ENCODE measurements around the gene SPATA7. TPM values are rescaled to one million over a fixed set of nuclear protein-coding genes. Genes with fewer than 3 reads are reported as not detected.
"Not testable (repeated sequence)": the region's sequence is repeated elsewhere in the genome, so short reads cannot be mapped to it uniquely, and the experiment has no call there.

SPATA7 gene
- total RNA-seq, 2 experiments from 2014 or later = 3.3 to 4.4 TPM

DNA sequence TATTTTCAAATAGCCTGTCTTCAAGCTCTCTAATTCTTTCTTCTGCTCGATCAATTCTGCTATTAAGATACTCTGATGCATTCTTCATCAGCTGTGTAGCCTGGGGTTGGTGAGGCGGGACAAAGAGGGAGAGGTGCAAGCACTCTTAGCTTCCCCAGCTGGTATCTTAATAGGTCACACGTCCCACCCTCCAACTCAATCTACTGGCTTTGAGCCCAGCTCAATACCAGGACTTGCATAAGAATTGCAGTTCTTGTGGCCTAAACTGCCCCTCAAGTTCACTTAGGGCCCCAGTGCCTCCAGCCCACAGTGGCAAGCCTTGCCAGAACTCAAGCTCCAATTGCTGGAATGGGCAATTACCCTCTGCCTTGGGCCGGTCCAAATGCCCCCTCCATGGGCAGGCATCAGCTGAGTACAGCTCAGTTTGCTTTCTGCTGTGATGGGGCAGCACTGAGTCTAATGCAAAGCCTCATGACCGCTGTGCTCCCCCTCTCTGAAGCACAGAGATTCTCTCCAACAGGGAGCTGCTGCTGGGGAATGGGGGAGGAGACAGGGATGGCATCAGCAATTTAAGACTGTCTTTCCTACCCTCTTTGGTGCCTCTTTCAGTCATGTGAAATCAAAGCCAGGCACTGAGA, 5.6 kb upstream of the SPATA7 start:
- H3K27ac Mint-ChIP-seq = no peak overlapping the region
- CTCF ChIA-PET = interaction anchor here (0.8 to 1.6 kb wide), 4 partner anchors 11 to 190 kb away, joined by 3 to 4 read pairs (median 3); no protein-coding TSS in a partner anchor
- H3K9me3 Mint-ChIP-seq = no peaks in the 10 kb centered on the region

DNA sequence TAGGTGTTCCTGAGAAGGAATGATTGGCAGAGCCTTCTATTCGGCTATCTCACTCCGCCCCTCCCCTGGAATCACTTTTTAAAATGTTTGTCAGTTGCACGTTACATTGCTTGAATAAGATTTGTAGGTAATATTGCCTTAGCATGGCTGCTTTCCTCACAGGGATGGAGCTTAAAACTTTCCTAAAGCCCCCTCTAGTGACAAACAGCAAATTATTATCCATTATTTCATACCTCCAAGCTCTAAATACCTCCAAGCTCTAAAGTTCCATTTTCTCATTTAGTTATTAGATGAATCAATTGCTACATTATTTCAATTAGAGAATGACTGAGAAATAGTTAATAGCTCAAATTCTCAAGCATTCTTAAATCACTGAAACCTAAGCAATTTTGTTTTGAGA, 5.1 kb upstream of the SPATA7 start:
- H3K36me3 Mint-ChIP-seq (ENCODE audit: low read depth) = no peaks in the 10 kb centered on the region
- H3K4me3 Mint-ChIP-seq = no peak overlapping the region
- no peak overlapping the region for H3K27ac Mint-ChIP-seq
- ChIA-PET POLR2A (no interaction called here), CTCF (interaction anchor here (0.8 to 1.6 kb wide), 4 partner anchors 10 to 191 kb away, joined by 3 to 4 read pairs (median 3); no protein-coding TSS in a partner anchor)
- H3K4me1 Mint-ChIP-seq = peaks cover 14% of the 10 kb centered on the region
- H3K9me3 Mint-ChIP-seq = no peaks in the 10 kb centered on the region
- peaks cover 19% of the 10 kb centered on the region for H3K27me3 Mint-ChIP-seq
- no peak for DNase-seq

More for the DNA sequence above, 5.6 kb upstream of the SPATA7 start:
- Mint-ChIP-seq H3K27me3 (peaks cover 20% of the 10 kb centered on the region), H3K4me3 (no peak overlapping the region), H3K4me1 (peaks cover 9% of the 10 kb centered on the region), H3K36me3 (ENCODE audit: low read depth) (no peaks in the 10 kb centered on the region)
- DNase-seq = no peak
- POLR2A ChIA-PET = no interaction called here

DNA sequence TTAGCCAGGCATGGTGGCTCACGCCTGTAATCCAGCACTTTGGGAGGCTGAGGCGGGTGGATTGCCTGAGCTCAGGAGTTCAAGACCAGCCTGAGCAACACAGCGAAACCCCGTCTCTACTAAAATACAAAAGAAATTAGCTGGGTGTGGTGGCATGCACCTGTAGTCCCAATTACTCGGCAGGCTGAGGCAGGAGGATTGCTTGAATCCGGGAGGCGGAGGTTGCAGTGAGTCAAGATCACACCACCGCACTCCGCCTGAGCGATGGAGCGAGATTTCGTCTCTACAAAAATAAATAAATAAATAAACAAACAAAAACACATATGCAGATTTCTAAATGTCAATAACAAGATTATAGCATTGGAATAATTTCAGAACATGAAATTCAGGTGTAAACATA, 3.8 kb upstream of the SPATA7 start:
- Mint-ChIP-seq H3K27me3 (peaks cover 19% of the 10 kb centered on the region), H3K4me1 (peaks cover 21% of the 10 kb centered on the region)
- H3K9me3 Mint-ChIP-seq; POLR2A ChIA-PET; CTCF ChIA-PET; DNase-seq; H3K4me3 Mint-ChIP-seq; H3K27ac Mint-ChIP-seq; H3K36me3 Mint-ChIP-seq (ENCODE audit: low read depth): not testable (repeated sequence)

DNA sequence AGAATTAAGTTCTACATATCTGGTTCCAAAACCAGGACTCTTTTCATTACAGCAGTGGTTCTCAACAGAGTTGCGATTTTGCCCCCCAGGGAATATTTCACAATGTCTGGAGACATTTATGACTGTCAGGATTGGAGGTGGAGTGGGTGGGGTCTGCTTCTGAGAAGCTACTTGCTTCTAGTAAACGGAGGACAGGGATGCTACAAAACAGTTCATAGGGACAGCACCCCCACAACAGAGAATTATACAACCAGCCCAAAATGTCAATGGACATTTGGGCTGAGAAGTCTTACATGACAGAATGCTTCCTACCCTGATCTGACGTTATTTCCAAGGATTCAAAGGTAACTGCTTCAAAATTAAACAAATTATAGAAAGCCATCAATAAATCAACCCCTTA, 739 bp upstream of the SPATA7 start:
- no peaks in the 10 kb centered on the region for H3K36me3 Mint-ChIP-seq (ENCODE audit: low read depth)
- ChIA-PET CTCF (no interaction called here), POLR2A (no interaction called here)
- peaks cover 22% of the 10 kb centered on the region for H3K4me1 Mint-ChIP-seq
- DNase-seq = no peak
- peaks cover 3% of the 10 kb centered on the region for H3K27me3 Mint-ChIP-seq
- peak overlapping the region; percentile 87 for H3K27ac Mint-ChIP-seq
- H3K9me3 Mint-ChIP-seq = no peaks in the 10 kb centered on the region
- H3K4me3 Mint-ChIP-seq = peak overlapping the region; percentile 89

DNA sequence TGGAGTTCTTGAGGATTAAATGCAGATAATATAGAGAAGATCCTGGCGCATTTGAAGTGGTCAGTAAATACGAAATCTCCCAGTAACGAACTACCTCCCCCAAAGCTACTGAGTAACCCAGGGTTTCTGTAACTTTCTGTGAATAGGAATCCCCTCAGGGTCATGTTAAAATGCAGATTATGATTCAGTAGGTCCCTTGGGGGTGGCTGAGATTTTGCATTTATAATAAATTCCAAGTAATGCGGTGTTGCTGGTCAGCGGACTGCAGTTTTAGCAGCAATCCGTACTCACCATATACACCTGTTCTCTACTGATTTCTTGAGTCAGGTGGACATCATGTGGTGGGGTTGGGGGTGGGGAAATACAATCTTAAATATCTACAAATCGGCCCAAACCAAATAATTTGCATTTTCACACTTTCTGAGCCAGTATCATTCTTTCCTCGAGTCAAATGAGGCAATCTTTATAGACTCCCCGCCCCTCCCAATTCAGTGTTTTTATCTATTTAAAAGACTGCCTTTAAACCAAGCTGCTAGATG, 868 bp downstream of the SPATA7 start:
- POLR2A ChIA-PET = interaction anchor here (0.5 kb wide), 1 partner anchor 328 kb away, joined by 6 read pairs; no protein-coding TSS in a partner anchor

DNA sequence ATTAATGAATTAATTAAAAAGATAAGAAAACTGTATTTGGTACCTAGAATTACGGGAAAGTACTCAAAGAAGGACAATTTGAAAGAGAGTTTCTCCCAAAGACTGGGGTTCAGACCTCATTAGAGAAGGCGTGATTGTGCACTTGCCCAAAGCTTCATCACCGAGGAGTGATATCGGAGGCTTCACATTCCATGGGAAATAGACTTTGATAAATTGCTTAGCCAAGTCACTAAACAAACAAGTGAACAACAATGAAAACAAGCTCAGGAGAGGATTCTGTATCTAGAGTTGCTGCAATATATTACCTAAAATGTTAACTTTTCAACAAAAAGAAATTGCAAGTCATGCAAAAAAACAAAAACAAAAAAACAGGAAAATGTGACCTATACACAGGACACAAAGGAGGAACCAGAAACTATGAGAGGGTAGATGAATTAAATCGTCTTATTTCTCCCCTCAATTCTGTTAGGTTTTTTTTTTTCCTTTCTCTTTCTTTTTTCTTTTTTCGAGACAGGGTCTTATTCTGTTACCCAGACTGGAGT, 3.4 kb downstream of the SPATA7 start:
- Mint-ChIP-seq H3K27ac (no peak overlapping the region), H3K4me1 (peaks cover 20% of the 10 kb centered on the region), H3K4me3 (no peak overlapping the region), H3K36me3 (ENCODE audit: low read depth) (no peaks in the 10 kb centered on the region), H3K9me3 (no peaks in the 10 kb centered on the region), H3K27me3 (peaks cover 3% of the 10 kb centered on the region)
- ChIA-PET CTCF (interaction anchor here (0.7 kb wide), 1 partner anchor 180 kb away, joined by 4 read pairs; no protein-coding TSS in a partner anchor), POLR2A (no interaction called here)
- no peak for DNase-seq

More for the DNA sequence above, 868 bp downstream of the SPATA7 start:
- Mint-ChIP-seq H3K27me3 (peaks cover 3% of the 10 kb centered on the region), H3K36me3 (ENCODE audit: low read depth) (no peaks in the 10 kb centered on the region), H3K4me1 (peaks cover 22% of the 10 kb centered on the region), H3K4me3 (peak overlapping the region; percentile 89), H3K9me3 (no peaks in the 10 kb centered on the region), H3K27ac (peak overlapping the region; percentile 61)
- CTCF ChIA-PET = interaction anchor here (1.5 kb wide), 1 partner anchor 20 kb away, joined by 4 read pairs; no protein-coding TSS in a partner anchor
- DNase-seq = no peak

DNA sequence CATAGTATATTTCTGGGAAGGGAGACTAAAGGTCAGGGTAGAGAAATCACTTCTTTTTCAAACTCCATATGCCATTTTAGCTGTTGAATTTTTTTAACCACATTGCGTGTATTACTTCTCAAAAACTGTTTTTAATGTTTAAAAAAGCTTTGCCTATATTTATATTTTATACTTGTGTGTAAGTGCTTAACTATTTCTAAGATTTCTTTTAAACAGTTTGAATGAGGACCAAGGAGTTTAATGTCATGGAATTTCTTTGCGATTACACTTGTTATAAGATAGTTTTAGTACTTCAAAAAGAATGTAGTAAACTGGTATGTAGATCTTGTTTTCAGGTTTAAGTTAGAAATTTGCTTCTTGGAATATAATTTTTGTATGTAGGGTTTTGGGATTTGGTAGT, 7.2 kb downstream of the SPATA7 start:
- Mint-ChIP-seq H3K27me3 (no peaks in the 10 kb centered on the region), H3K27ac (no peak overlapping the region), H3K4me3 (no peak overlapping the region), H3K36me3 (ENCODE audit: low read depth) (peaks cover 2% of the 10 kb centered on the region), H3K9me3 (no peaks in the 10 kb centered on the region), H3K4me1 (no peaks in the 10 kb centered on the region)
- DNase-seq = no peak
- POLR2A ChIA-PET = no interaction called here
- CTCF ChIA-PET = interaction anchor here (1.0 kb wide), 1 partner anchor 13 kb away, joined by 4 read pairs; no protein-coding TSS in a partner anchor

DNA sequence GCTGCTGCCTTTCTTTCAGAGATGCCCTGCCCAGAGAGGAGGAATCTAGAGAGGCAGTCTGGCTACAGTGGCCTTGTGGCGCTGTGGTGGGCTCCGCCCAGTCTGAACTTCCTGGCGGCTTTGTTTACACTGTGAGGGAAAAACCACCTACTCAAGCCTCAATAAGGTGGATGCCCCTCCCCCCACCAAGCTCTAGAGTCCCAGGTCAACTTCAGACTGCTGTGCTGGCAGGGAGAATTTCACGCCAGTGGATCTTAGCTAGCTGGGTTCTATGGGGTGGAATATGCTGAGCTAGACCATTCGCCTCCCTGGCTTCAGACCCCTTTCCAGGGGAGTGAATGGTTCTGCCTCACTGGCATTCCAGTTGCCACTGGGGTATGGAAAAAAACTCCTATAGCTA, 25.6 kb downstream of the SPATA7 start:
- H3K27ac Mint-ChIP-seq = no peak overlapping the region
- peaks cover 12% of the 10 kb centered on the region for H3K4me1 Mint-ChIP-seq
- peak; percentile 11 for DNase-seq

DNA sequence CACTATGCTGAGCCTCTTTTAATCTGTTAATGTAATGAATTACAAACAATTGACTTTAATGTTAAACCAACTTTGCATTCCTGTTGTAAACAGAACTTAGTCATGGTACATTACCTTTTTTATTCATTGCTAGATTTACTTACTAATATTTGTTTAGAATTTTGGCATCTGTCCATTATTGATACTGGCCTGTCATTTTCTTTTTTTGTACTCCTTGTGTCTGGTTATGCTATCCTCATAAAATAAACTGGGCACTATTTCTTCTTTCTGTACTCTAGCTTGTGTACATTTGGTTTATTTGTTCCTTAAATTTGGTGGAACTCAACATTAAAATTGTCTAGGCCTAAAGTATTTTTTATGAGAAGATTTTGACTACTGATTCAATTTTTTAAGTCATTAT, 32.1 kb downstream of the SPATA7 start:
- no peaks in the 10 kb centered on the region for H3K27me3 Mint-ChIP-seq
- POLR2A ChIA-PET = no interaction called here
- H3K36me3 Mint-ChIP-seq (ENCODE audit: low read depth) = peaks cover 20% of the 10 kb centered on the region
- H3K4me3 Mint-ChIP-seq = no peak overlapping the region
- no peaks in the 10 kb centered on the region for H3K4me1 Mint-ChIP-seq
- DNase-seq = no peak
- CTCF ChIA-PET = no interaction called here
- no peak overlapping the region for H3K27ac Mint-ChIP-seq
- peaks cover 27% of the 10 kb centered on the region for H3K9me3 Mint-ChIP-seq

More for the DNA sequence above, 25.6 kb downstream of the SPATA7 start:
- ChIA-PET POLR2A (no interaction called here), CTCF (no interaction called here)
- H3K27me3 Mint-ChIP-seq = no peaks in the 10 kb centered on the region
- no peak overlapping the region for H3K4me3 Mint-ChIP-seq
- H3K36me3 Mint-ChIP-seq (ENCODE audit: low read depth) = peaks cover 12% of the 10 kb centered on the region
- peaks cover 28% of the 10 kb centered on the region for H3K9me3 Mint-ChIP-seq

DNA sequence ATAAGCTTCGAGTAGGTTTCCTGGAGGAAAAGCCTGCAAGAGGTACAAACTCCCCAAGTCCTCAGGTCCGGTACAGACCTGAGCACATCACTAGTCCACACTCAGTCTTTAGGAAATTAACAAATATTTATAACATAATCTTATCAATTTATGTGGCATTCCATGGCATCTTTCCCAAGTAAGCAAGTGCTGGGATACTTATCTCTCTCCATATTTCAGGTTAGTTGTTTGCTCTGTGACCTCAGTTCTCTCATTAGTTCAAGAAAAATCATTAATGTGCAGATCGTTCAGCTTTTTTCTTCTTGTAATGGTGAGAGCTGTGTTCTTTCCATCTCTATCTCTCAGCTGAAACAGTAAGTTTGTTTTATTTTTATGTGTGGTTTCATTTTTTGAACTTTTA, 34.7 kb downstream of the SPATA7 start:
- Mint-ChIP-seq H3K4me3 (no peak overlapping the region), H3K9me3 (peaks cover 12% of the 10 kb centered on the region), H3K4me1 (no peaks in the 10 kb centered on the region), H3K27me3 (no peaks in the 10 kb centered on the region), H3K27ac (no peak overlapping the region), H3K36me3 (ENCODE audit: low read depth) (peaks cover 17% of the 10 kb centered on the region)
- CTCF ChIA-PET = no interaction called here
- no peak for DNase-seq
- POLR2A ChIA-PET = no interaction called here

DNA sequence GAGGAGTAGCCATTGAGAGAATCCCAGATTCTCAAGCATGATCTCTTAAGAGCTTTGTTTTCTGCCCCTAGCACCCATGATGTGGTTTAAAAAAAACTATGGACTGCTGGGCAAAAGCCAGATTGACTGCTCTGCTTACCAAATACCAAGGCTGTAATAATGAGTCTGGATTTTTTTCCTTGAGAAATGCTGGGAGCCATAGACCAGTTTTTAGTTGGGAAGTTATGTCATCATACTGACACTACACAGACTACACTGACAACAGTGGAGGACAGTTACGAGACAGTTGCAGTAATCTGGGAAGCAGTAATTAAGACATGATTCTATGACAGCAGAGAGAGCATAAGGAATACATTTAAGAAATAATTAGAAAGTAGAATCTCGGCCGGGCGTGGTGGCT, 35.8 kb downstream of the SPATA7 start:
- no peaks in the 10 kb centered on the region for H3K27me3 Mint-ChIP-seq
- peaks cover 13% of the 10 kb centered on the region for H3K36me3 Mint-ChIP-seq (ENCODE audit: low read depth)
- DNase-seq = no peak
- no peaks in the 10 kb centered on the region for H3K4me1 Mint-ChIP-seq
- CTCF ChIA-PET = no interaction called here
- H3K4me3 Mint-ChIP-seq = no peak overlapping the region
- peaks cover 7% of the 10 kb centered on the region for H3K9me3 Mint-ChIP-seq
- no peak overlapping the region for H3K27ac Mint-ChIP-seq
- POLR2A ChIA-PET = no interaction called here

DNA sequence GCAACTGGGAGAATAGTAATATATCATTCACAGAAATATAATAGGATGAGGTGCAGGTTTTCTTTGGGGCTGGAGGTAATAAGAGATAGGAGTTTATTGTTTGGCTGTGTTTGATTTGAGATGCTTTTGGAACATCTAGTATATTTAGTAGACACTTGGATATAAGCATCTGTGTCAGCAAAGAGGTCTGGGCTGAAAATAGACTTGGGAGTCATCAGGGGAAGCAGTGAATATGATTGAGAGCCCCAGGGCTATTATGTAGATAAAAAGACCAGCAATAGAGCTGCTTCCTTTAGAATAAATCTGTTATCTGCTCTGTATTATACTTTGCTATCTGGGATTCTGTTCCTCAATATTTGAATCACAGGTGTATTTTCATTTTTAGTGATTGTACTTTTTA, 36.6 kb downstream of the SPATA7 start:
- no peak overlapping the region for H3K4me3 Mint-ChIP-seq
- no peaks in the 10 kb centered on the region for H3K27me3 Mint-ChIP-seq
- ChIA-PET CTCF (no interaction called here), POLR2A (no interaction called here)
- H3K27ac Mint-ChIP-seq = no peak overlapping the region
- peaks cover 7% of the 10 kb centered on the region for H3K9me3 Mint-ChIP-seq
- no peak for DNase-seq
- H3K4me1 Mint-ChIP-seq = no peaks in the 10 kb centered on the region
- peaks cover 13% of the 10 kb centered on the region for H3K36me3 Mint-ChIP-seq (ENCODE audit: low read depth)

DNA sequence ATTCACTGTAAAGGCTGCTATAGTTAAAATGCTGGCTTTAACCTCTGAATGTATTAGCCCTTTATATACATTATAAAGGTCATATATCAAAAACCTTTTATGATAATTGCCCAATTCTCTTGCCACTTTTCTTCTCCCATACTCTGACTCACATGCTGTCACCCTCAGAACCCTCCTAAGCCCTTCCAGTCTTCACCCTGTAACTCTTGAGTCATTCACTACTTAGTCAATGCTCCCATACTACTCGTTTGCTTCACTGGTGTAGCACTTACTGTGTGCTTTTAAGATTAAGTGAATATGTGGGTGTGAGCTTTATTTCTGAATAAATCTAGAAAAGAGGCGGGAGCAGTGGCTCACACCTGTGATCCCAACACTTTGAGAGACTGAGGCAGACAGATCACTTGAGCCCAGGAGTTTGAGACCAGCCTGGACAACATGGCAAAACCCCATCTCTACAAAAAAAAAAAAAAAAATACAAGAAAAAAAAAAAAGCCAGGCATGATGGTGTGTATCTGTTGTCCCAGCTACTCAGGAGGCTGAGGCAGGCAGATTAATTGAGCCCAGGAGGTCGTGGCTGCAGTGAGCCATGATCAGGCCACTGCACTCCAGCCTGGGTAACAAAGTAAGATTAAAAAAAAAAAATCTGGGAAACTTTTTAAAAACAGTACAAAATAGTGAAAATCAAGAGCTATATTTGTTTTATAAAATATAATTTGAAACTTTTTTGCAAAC, 37.6 kb downstream of the SPATA7 start:
- no peak for DNase-seq
- Mint-ChIP-seq H3K27ac (no peak overlapping the region), H3K36me3 (ENCODE audit: low read depth) (peaks cover 4% of the 10 kb centered on the region), H3K4me1 (no peaks in the 10 kb centered on the region), H3K4me3 (no peak overlapping the region), H3K9me3 (peaks cover under 1% of the 10 kb centered on the region), H3K27me3 (no peaks in the 10 kb centered on the region)
- CTCF ChIA-PET = no interaction called here
- POLR2A ChIA-PET = no interaction called here

Data from activated CD4-positive, alpha-beta T cell treated with anti-CD3 and anti-CD28 coated beads, Interleukin-2, amount 10 ng/mL, durations not matched to agents 7 days and 5 days (primary cell).